ENCODE results near the gene RTN3.

Gene RTN3

GRCh38 chr11:63761931-63762653, 80.8 kb downstream of the RTN3 start:
- H3K4me3 ChIP-seq (ENCODE audit: low read depth, low read length) = no peak overlapping the region
- TF ChIP-seq, protein P1, sequence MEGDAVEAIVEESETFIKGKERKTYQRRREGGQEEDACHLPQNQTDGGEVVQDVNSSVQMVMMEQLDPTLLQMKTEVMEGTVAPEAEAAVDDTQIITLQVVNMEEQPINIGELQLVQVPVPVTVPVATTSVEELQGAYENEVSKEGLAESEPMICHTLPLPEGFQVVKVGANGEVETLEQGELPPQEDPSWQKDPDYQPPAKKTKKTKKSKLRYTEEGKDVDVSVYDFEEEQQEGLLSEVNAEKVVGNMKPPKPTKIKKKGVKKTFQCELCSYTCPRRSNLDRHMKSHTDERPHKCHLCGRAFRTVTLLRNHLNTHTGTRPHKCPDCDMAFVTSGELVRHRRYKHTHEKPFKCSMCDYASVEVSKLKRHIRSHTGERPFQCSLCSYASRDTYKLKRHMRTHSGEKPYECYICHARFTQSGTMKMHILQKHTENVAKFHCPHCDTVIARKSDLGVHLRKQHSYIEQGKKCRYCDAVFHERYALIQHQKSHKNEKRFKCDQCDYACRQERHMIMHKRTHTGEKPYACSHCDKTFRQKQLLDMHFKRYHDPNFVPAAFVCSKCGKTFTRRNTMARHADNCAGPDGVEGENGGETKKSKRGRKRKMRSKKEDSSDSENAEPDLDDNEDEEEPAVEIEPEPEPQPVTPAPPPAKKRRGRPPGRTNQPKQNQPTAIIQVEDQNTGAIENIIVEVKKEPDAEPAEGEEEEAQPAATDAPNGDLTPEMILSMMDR (IDR thresholded peaks at IDR 0.05; ENCODE audit: borderline replicate concordance, insufficient read depth, low read depth, low read length) = no peak

GRCh38 chr11:63762654-63763495, 81.6 kb downstream of the RTN3 start:
- TF ChIP-seq, protein P1 (IDR thresholded peaks at IDR 0.05; ENCODE audit: borderline replicate concordance, insufficient read depth, low read depth, low read length) = no peak
- H3K4me3 ChIP-seq (ENCODE audit: low read depth, low read length) = no peak overlapping the region

- TF ChIP-seq, protein P1 (IDR thresholded peaks at IDR 0.05; ENCODE audit: borderline replicate concordance, insufficient read depth, low read depth, low read length) = no peak
- no peak overlapping the region for H3K4me3 ChIP-seq (ENCODE audit: low read depth, low read length)
Observed at GRCh38 chr11:63763496-63764339, 82.4 kb downstream of the RTN3 start.

- TF ChIP-seq, protein P1 (IDR thresholded peaks at IDR 0.05; ENCODE audit: borderline replicate concordance, insufficient read depth, low read depth, low read length) = no peak
- no peak overlapping the region for H3K4me3 ChIP-seq (ENCODE audit: low read depth, low read length)
Observed at GRCh38 chr11:63764340-63764678, 83.0 kb downstream of the RTN3 start.

DNA sequence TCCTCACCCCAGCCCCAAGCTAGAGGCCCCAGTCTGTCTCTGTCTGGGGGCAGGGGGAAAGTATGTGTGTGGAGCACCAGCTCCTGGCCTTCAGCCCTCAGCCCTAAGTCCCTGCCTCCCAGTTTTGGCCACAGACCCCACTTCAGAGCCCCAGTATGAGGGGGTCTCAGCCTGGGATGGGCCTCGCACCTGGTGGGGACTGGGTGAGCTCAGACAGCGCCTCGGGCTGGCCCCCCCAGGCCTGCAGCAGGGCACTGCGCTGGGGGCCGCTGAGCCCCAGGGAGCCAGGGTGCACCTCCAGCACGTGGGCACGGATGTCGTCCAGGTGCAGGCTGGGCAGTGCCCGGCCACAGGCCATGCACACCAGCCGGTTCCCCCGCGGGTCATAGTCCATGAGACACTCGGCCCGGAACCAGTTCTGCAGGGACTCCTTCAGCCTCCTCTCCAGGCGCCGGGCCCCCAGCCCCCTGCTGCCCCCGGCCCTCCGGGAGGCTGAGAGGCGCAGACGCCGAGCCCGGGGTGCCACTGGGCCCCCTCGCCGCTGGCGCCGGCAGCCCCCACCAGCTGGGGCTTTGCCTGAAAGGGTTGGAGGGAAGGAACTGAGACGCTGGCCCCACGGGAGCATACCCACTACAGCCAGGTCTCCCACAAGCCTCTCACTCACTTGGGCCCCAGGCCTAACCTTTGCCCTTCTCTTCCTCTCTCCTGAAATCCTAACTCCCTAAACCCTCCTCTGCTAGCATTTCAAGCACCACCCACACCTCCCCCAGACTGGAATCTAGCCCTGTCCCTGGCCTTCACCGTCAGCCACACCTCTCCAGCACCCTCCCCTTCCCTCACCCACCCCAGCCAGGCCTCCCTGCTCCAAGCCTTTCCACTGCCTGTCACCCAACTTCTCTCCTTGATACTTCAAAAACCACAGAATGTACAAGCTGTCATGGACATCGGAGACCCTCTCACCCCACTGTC, 83.7 kb downstream of the RTN3 start:
- no peak overlapping the region for H3K4me3 ChIP-seq (ENCODE audit: low read depth, low read length)
- TF ChIP-seq, protein P1 (IDR thresholded peaks at IDR 0.05; ENCODE audit: borderline replicate concordance, insufficient read depth, low read depth, low read length) = no peak

DNA sequence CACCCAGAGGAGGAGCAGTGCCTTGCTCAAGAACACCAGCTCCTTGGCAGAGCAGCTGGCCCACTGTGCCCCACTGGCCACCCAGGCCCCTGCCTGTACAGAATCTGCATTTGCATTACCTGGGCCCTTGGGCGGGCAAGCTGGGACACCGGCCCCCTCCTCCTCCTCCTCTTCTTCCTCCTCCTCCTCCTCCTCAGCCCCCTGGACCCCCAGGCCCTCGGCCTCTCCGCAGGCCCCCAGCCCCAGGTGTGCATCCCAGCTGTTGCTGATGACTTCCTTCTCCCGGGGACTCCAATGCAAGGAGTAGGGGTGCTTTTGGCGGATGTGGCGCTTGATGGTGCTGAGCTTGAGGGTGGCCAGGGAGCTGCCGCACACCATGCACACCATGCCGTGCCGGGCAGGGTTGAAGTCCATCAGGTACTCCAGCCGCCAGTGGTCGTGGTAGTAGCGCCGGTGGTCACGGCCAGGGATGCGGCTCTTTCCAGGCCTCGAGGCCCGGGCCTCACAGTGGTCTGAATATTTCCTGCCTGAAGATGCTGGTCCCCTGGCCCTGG, 84.5 kb downstream of the RTN3 start:
- TF ChIP-seq, protein P1 (IDR thresholded peaks at IDR 0.05; ENCODE audit: borderline replicate concordance, insufficient read depth, low read depth, low read length) = no peak
- no peak overlapping the region for H3K4me3 ChIP-seq (ENCODE audit: low read depth, low read length)
